DMS79 treated with DMSO at 0.1 percent for 48 hours (cell line): ENCODE data around the gene FARS2.
"Not testable (repeated sequence)": the region's sequence is repeated elsewhere in the genome, so short reads cannot be mapped to it uniquely, and the experiment has no call there.

Source experiments
- DNase-seq: peaks from one replicate; lab custom pipeline; 2025; lab: John Stamatoyannopoulos, UW

FARS2 gene

GRCh38 chr6:5786969-5787720 lies 525.8 kb downstream of the FARS2 start:
- DNase-seq = no peak

GRCh38 chr6:5789426-5789825 lies 528.1 kb downstream of the FARS2 start:
- DNase-seq = not testable (repeated sequence)

- DNase-seq = not testable (repeated sequence)
Observed at GRCh38 chr6:5796555-5796954, 535.2 kb downstream of the FARS2 start.

- DNase-seq = not testable (repeated sequence)
Observed at GRCh38 chr6:5806406-5806805, 545.1 kb downstream of the FARS2 start.

GRCh38 chr6:5809450-5809849 lies 548.1 kb downstream of the FARS2 start:
- DNase-seq = no peak

GRCh38 chr6:5811997-5812396 lies 550.7 kb downstream of the FARS2 start:
- DNase-seq = no peak

GRCh38 chr6:5813625-5814027 lies 552.3 kb downstream of the FARS2 start:
- no peak for DNase-seq

GRCh38 chr6:5814116-5814515 lies 552.8 kb downstream of the FARS2 start:
- DNase-seq = no peak

GRCh38 chr6:5814901-5815300 lies 553.6 kb downstream of the FARS2 start:
- no peak for DNase-seq

GRCh38 chr6:5817869-5818268 lies 556.6 kb downstream of the FARS2 start:
- DNase-seq = no peak

- DNase-seq = no peak
Observed at GRCh38 chr6:5818959-5819358, 557.6 kb downstream of the FARS2 start.
